NT2/D1 (cell line): ENCODE results near the gene BMP10.

ENCODE experiments used
- YY1 ChIP-seq: IDR thresholded peaks from 2 replicates; pipeline ENCODE4 v1.6.1; 2011; ENCODE audit not compliant: insufficient read length, insufficient read depth
- ZNF274 ChIP-seq: IDR thresholded peaks from 2 replicates; pipeline ENCODE4 v1.6.1; 2011; ENCODE audit warnings: mild to moderate bottlenecking, low read depth, low read length

DNA sequence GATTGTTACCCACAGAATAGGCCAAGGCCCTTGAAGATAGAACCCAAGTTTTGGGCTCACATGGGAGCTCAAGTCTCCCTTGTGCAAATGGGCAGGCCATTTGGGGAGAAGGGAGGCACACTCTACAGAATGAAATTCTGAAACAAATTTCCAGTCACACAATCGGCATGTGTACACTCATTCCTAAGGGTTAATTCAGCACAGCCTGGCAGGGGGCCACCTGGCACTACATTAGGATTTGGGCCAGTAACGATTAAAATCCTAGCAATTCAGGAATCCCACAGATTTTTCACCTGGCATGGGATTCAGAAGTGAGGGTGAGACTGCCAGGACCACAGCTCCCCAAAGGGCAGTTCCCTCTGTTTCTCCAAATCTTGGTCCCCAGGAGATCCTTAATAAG, 46.4 kb downstream of the BMP10 start:
- TF ChIP-seq ZNF274 (no peak), YY1 (no peak)
